Prostate gland (tissue), 2 donors: ENCODE data around the gene DXO.
"Not testable (repeated sequence)": the region's sequence is repeated elsewhere in the genome, so short reads cannot be mapped to it uniquely, and the experiment has no call there.

Experiments used
- CTCF ChIP-seq, 4 experiments: fragments of 200-600 bp in 2 of 4; fragments of 450-650 bp in 2 of 4; sonication (generic) in 2 of 4; IDR thresholded peaks; 1 replicate in 3 of 4; 2 replicates in 1 of 4; pipeline ENCODE4 v1.5.1; 2016 to 2019; ENCODE audit warnings: antibody characterized with exemption in 4 of 4, mild to moderate bottlenecking in 2 of 4, moderate library complexity in 2 of 4
- POLR2A ChIP-seq: fragments of 450-650 bp; IDR thresholded peaks from one replicate; pipeline ENCODE4 v1.6.1; 2016; ENCODE audit warnings: antibody characterized with exemption, mild to moderate bottlenecking

DNA sequence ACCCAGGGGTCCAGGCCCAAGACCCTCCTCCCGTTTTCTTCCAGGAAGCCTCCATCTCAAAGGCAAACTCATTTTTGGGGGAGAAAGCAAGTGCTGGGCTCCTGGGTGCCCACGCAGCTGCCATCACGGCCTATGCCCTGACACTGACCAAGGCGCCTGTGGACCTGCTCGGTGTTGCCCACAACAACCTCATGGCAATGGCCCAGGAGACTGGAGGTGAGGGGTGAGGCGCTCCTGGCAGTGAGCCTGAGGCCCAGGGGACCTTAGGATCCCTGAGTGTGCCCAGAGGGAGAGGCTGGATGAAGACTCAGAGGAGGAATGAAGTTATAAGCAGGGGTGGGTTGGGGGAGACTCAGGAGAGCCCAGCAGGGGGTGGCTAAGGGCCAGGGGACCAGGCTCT is 24.4 kb upstream of the DXO start:
- not testable (repeated sequence) for TF ChIP-seq CTCF (IDR thresholded peaks at IDR 0.05); POLR2A
